Posterior vena cava (tissue), 2 donors: ENCODE results near the gene ADAP2. TPM values are rescaled to one million over a fixed set of nuclear protein-coding genes. Genes with fewer than 3 reads are reported as not detected.
A peak's percentile ranks its signal among the peaks of the same experiment; 100 is the strongest.
"Not testable (repeated sequence)": the region's sequence is repeated elsewhere in the genome, so short reads cannot be mapped to it uniquely, and the experiment has no call there.

Experiments used
- DNase-seq: peaks from one replicate; pipeline ENCODE4 v3.0.0-alpha.2; 2020; ENCODE audit warnings: low spot score
- intact Hi-C, 2 donors: fragments of 100-400 bp; cut with DNase I; formaldehyde crosslinking; loops; one replicate each; pipeline versions ENCODE4 v1.14.1 to v1.14.2; 2022 to 2023
- total RNA-seq, 2 donors: library from RNA; stranded (reverse); fragmentation: NEBNext Ultra II Directional; extraction: Animal tissue kit (Norgen Biotek cat#: 25700); gene quantifications; one replicate each; pipeline ENCODE4 v1.2.1, GENCODE V29; 2021
- donor health status: DM: yes; HTN: yes; CAD: no.
- donor health status: DM: yes; HTN: yes; CAD: no.

The ADAP2 gene
- total RNA-seq, 2 donors from 2014 or later: 18.8 to 28.1 TPM

GRCh38 chr17:30964312-30964711, 42.6 kb downstream of the ADAP2 start:
- peak; percentile 49 for DNase-seq

GRCh38 chr17:30964876-30965275, 43.1 kb downstream of the ADAP2 start:
- intact Hi-C loops: no loop called here
- DNase-seq: no peak

More at GRCh38 chr17:30964312-30964711, 42.6 kb downstream of the ADAP2 start:
- intact Hi-C loops: not testable (repeated sequence)

GRCh38 chr17:30965686-30966085, 43.9 kb downstream of the ADAP2 start:
- DNase-seq: no peak
- intact Hi-C loops: no loop called here

- DNase-seq: peak; percentile 38
- intact Hi-C loops: not testable (repeated sequence)
Observed at GRCh38 chr17:30967911-30968310, 46.2 kb downstream of the ADAP2 start.

GRCh38 chr17:30969989-30970830, 48.5 kb downstream of the ADAP2 start:
- intact Hi-C loops: no loop called here
- peak; percentile 78 for DNase-seq

GRCh38 chr17:30970831-30971567, 49.3 kb downstream of the ADAP2 start, which contains the start of gene RNF135:
TSS of gene RNF135 (plus strand) at chr17:30971039. CDS start at chr17:30971074, 35 bp downstream.
- peak; percentile 94 for DNase-seq
- intact Hi-C loops: no loop called here

- intact Hi-C loops: loop anchor here in 1 of 2 donors (1.0 kb wide), 1 partner anchor 36 kb away; no protein-coding TSS in a partner anchor
- DNase-seq: peak; percentile 29
Observed at GRCh38 chr17:30975042-30975820, 53.5 kb downstream of the ADAP2 start.

- DNase-seq: peak; percentile 24
- intact Hi-C loops: not testable (repeated sequence)
Observed at GRCh38 chr17:30979919-30980318, 58.2 kb downstream of the ADAP2 start.

- intact Hi-C loops: no loop called here
- DNase-seq: peak; percentile 40
Observed at GRCh38 chr17:30981531-30982519, 60.1 kb downstream of the ADAP2 start.

- intact Hi-C loops: no loop called here
- DNase-seq: no peak
Observed at GRCh38 chr17:30982855-30983254, 61.1 kb downstream of the ADAP2 start.

GRCh38 chr17:30990458-30990857, 68.7 kb downstream of the ADAP2 start:
- intact Hi-C loops: no loop called here
- DNase-seq: no peak

- no peak for DNase-seq
- intact Hi-C loops: no loop called here
Observed at GRCh38 chr17:30992551-30992950, 70.8 kb downstream of the ADAP2 start.

GRCh38 chr17:30995347-30995746, 73.6 kb downstream of the ADAP2 start:
- intact Hi-C loops: no loop called here

GRCh38 chr17:30996486-30996885, 74.7 kb downstream of the ADAP2 start:
- intact Hi-C loops: no loop called here
- DNase-seq: no peak

More at GRCh38 chr17:30995347-30995746, 73.6 kb downstream of the ADAP2 start:
- no peak for DNase-seq

- DNase-seq: no peak
- intact Hi-C loops: no loop called here
Observed at GRCh38 chr17:30997270-30997669, 75.5 kb downstream of the ADAP2 start.

- intact Hi-C loops: no loop called here
- no peak for DNase-seq
Observed at GRCh38 chr17:30997842-30998241, 76.1 kb downstream of the ADAP2 start.

GRCh38 chr17:31002047-31002446, 80.3 kb downstream of the ADAP2 start:
- DNase-seq: no peak
- intact Hi-C loops: no loop called here

- DNase-seq: no peak
- intact Hi-C loops: no loop called here
Observed at GRCh38 chr17:31003225-31003866, 81.6 kb downstream of the ADAP2 start.
